Stimulated activated naive CD4-positive, alpha-beta T cell treated with Interleukin-2 at 50 U/mL for 16 hours (primary cell): Measurements from ENCODE around the gene CHST3.
"Not testable (repeated sequence)": the region's sequence is repeated elsewhere in the genome, so short reads cannot be mapped to it uniquely, and the experiment has no call there.

Source experiments
- DNase-seq: peaks from one replicate; lab custom pipeline; 2025; lab: John Stamatoyannopoulos, UW

The CHST3 gene

GRCh38 chr10:71988895-71989294 lies 24.7 kb downstream of the CHST3 start:
- DNase-seq = not testable (repeated sequence)

GRCh38 chr10:71989661-71990454 lies 25.7 kb downstream of the CHST3 start:
- DNase-seq = no peak

- no peak for DNase-seq
Measured at GRCh38 chr10:71990706-71991269, 26.6 kb downstream of the CHST3 start.

GRCh38 chr10:71995449-71995848 lies 31.3 kb downstream of the CHST3 start:
- DNase-seq = no peak

GRCh38 chr10:71995887-71996575 lies 31.8 kb downstream of the CHST3 start:
- DNase-seq = no peak

GRCh38 chr10:71996592-71997371 lies 32.6 kb downstream of the CHST3 start:
- no peak for DNase-seq

GRCh38 chr10:71998119-71998839 lies 34.1 kb downstream of the CHST3 start:
- no peak for DNase-seq

- no peak for DNase-seq
Measured at GRCh38 chr10:71998840-71999194, 34.6 kb downstream of the CHST3 start.

- DNase-seq = no peak
Measured at GRCh38 chr10:71999360-72000072, 35.3 kb downstream of the CHST3 start.

- DNase-seq = no peak
Measured at GRCh38 chr10:72000073-72001032, 36.2 kb downstream of the CHST3 start.

- no peak for DNase-seq
Measured at GRCh38 chr10:72001033-72001395, 36.8 kb downstream of the CHST3 start.

- DNase-seq = no peak
Measured at GRCh38 chr10:72002354-72003295, 38.4 kb downstream of the CHST3 start.

- DNase-seq = no peak
Measured at GRCh38 chr10:72006026-72006425, 41.8 kb downstream of the CHST3 start.

GRCh38 chr10:72007246-72007892 lies 43.2 kb downstream of the CHST3 start:
- DNase-seq = no peak

- no peak for DNase-seq
Measured at GRCh38 chr10:72008096-72008981, 44.1 kb downstream of the CHST3 start.

GRCh38 chr10:72009051-72009424 lies 44.8 kb downstream of the CHST3 start:
- DNase-seq = no peak

- DNase-seq = no peak
Measured at GRCh38 chr10:72009425-72010081, 45.4 kb downstream of the CHST3 start.
